Common myeloid progenitor, CD34-positive (primary cell): ENCODE data around the gene KLHL7.

ENCODE experiments used
- CTCF ChIA-PET: fragments of 350-600 bp; sonication (Branson Sonifier 250); formaldehyde crosslinking; loops from one replicate; lab custom pipeline; 2021; ENCODE audit warnings: antibody characterized with exemption; lab: Charles Lee
- POLR2A ChIA-PET: fragments of 350-600 bp; sonication (Branson Sonifier 250); formaldehyde crosslinking; loops from one replicate; lab custom pipeline; 2021; ENCODE audit warnings: antibody characterized with exemption; lab: Charles Lee
- DNase-seq, 3 donors: peaks; one replicate each; pipeline versions ENCODE4 v3.0.0 to v3.0.0-alpha.2; 2013
- H3K27ac ChIP-seq, 2 experiments: 1 replicate in 1 of 2; 2 replicates in 1 of 2; pipeline ENCODE4 v1.7.0; 2013; ENCODE audit warnings: inconsistent platforms in 2 of 2, low read length in 2 of 2, mild to moderate bottlenecking in 2 of 2, low read depth in 1 of 2, moderate library complexity in 1 of 2; ENCODE audit not compliant: severe bottlenecking in 2 of 2, insufficient read depth in 1 of 2, poor library complexity in 1 of 2
- H3K27me3 ChIP-seq, 5 experiments: replicated peaks in 2 of 5; 1 replicate in 3 of 5; 2 replicates in 2 of 5; pipeline versions ENCODE4 v1.6.1 to v1.7.0; 2013; ENCODE audit warnings: low read length in 4 of 5, mild to moderate bottlenecking in 2 of 5, moderate library complexity in 2 of 5, inconsistent platforms in 1 of 5; ENCODE audit not compliant: insufficient read depth in 5 of 5, control insufficient read depth in 4 of 5
- H3K36me3 ChIP-seq, 4 experiments: 1 replicate in 2 of 4; 2 replicates in 2 of 4; pipeline versions ENCODE4 v1.6.1 to v1.7.0; 2013; ENCODE audit warnings: low read length in 3 of 4, control low read depth in 1 of 4, mild to moderate bottlenecking in 1 of 4; ENCODE audit not compliant: control insufficient read depth in 4 of 4, insufficient read depth in 4 of 4
- H3K4me1 ChIP-seq, 4 experiments: 1 replicate in 3 of 4; 2 replicates in 1 of 4; pipeline versions ENCODE4 v1.6.1 to v1.7.1; 2013; ENCODE audit warnings: low read length in 3 of 4, mild to moderate bottlenecking in 3 of 4, control low read depth in 1 of 4, inconsistent platforms in 1 of 4, moderate library complexity in 1 of 4; ENCODE audit not compliant: control insufficient read depth in 4 of 4, insufficient read depth in 4 of 4; ENCODE audit errors: control extremely low read depth in 1 of 4
- H3K4me3 ChIP-seq, 7 experiments: 1 replicate in 4 of 7; 2 replicates in 3 of 7; pipeline versions ENCODE4 v1.5.1 to v1.7.0; 2013; ENCODE audit warnings: mild to moderate bottlenecking in 7 of 7, low read length in 6 of 7, moderate library complexity in 6 of 7, inconsistent platforms in 2 of 7, low read depth in 2 of 7, control low read depth in 1 of 7; ENCODE audit not compliant: insufficient read depth in 4 of 7, control insufficient read depth in 1 of 7; ENCODE audit errors: extremely low read depth in 1 of 7
- H3K9me3 ChIP-seq, 5 experiments: 1 replicate in 4 of 5; 2 replicates in 1 of 5; pipeline versions ENCODE4 v1.6.1 to v1.7.1; 2013; ENCODE audit warnings: low read length in 4 of 5, mild to moderate bottlenecking in 2 of 5, inconsistent platforms in 1 of 5, low read depth in 1 of 5, moderate library complexity in 1 of 5; ENCODE audit not compliant: control insufficient read depth in 4 of 5, insufficient read depth in 2 of 5; ENCODE audit errors: control extremely low read depth in 1 of 5
- WGBS: methylation state at CpG from one replicate; pipeline ENCODE4 v1.1.5; 2013; ENCODE audit not compliant: insufficient coverage; 5-methylcytosine and 5-hydroxymethylcytosine counted together

KLHL7 gene

DNA sequence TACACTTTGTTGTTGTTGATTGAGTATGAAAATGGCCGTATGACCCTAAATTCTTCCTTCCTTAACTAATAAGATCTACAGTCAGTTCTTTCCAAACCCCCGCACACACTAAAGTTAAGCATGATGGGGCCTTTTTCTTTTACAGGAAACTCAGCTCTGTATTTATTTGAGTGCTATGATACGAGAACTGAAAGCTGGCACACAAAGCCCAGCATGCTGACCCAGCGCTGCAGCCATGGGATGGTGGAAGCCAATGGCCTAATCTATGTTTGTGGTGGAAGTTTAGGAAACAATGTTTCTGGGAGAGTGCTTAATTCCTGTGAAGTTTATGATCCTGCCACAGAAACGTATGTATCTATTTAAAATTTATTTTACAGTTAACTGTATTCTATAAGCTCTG lies 62.1 kb downstream of the KLHL7 start:
- WGBS, result 94% methylated on average over 2 of the region's 5 CpGs
- Histone ChIP-seq H3K27ac (no peak overlapping the region), H3K27me3 (no peaks in the 10 kb centered on the region), H3K36me3 (peaks cover 0 to 5% (median 2%) of the 10 kb centered on the region in 4 experiments), H3K9me3 (no peaks in the 10 kb centered on the region), H3K4me3 (no peak overlapping the region), H3K4me1 (no peaks in the 10 kb centered on the region)
- ChIA-PET CTCF (no interaction called here), POLR2A (no interaction called here)
- no peak for DNase-seq

DNA sequence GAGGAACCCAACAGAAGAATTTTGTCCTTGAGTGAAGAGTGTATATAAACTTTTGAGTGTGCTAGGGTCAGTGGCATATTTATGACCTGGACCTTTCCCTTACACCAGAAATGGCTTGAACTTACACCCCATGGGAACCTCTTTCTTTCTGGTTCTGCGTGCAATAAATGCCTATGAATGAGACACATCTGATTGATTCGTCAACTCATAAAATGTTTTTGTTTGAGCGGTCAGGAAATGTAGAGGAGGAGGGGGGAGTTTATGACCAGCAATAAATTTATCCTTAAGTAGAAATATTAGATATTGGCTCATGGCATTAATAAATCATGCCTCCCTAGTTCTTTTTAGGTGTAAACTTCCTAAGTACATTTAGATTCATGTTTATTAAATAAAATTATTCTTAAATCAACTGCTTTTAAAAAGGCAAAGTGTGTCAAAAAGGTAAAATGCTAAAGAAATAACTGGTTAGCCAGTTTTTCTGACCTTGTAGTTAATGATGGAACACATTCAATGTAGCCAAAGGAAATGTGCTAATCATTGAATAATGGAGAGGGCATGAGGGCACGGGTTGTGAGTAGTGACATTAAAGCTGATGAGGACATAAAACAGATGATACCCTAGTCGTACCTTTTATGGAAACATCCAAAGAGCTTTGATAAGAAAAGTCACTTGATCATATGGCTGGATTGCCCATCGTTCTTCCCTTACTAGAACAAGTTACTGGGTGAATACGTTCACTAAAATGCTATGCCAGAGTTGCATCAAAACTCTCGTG lies 62.7 kb downstream of the KLHL7 start:
- WGBS, result 100% methylated on average over 3 of the region's 8 CpGs
- CTCF ChIA-PET, result no interaction called here

DNA sequence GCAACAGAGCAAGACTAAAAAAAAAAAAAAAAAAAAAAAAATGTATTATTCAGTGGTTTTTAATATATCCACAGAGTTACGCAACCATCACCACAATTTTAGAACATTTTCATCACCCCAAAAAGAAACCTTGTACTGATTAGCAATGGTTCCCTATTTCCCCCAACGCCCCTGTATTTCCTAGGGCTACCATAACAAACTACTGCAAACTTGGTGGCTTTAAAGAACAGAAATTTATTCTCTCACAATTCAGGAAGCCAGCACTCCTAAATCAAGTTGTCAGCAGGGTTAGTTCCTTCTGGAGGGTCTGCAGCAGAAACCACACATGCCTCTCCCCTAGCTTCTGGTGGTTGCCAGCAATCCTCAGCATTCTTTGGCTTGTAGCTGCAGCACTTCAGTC lies 70.4 kb downstream of the KLHL7 start:
- peaks cover 0 to 6% (median 3%) of the 10 kb centered on the region in 4 experiments for H3K36me3 ChIP-seq
- peaks cover 0 to 2% (median 0%) of the 10 kb centered on the region in 5 experiments for H3K27me3 ChIP-seq
- H3K4me1 ChIP-seq, result peaks cover 0 to 13% (median 4%) of the 10 kb centered on the region in 4 experiments
- POLR2A ChIA-PET, result no interaction called here
- no peak overlapping the region for H3K27ac ChIP-seq
- CTCF ChIA-PET, result interaction anchor here (1.0 kb wide), 1 partner anchor 11 kb away, joined by 3 read pairs; no protein-coding TSS in a partner anchor
- no peaks in the 10 kb centered on the region for H3K9me3 ChIP-seq
- no peak overlapping the region for H3K4me3 ChIP-seq
- peak; percentile 53 to 88 (median 87) for DNase-seq
- 37% methylated on average over 2 of the region's 2 CpGs for WGBS

More for the DNA sequence above, 62.7 kb downstream of the KLHL7 start:
- no peaks in the 10 kb centered on the region for H3K27me3 ChIP-seq
- no peak for DNase-seq
- H3K36me3 ChIP-seq, result peaks cover 0 to 5% (median 2%) of the 10 kb centered on the region in 4 experiments
- H3K4me3 ChIP-seq, result no peak overlapping the region
- H3K9me3 ChIP-seq, result no peaks in the 10 kb centered on the region
- POLR2A ChIA-PET, result no interaction called here
- no peaks in the 10 kb centered on the region for H3K4me1 ChIP-seq
- no peak overlapping the region for H3K27ac ChIP-seq

DNA sequence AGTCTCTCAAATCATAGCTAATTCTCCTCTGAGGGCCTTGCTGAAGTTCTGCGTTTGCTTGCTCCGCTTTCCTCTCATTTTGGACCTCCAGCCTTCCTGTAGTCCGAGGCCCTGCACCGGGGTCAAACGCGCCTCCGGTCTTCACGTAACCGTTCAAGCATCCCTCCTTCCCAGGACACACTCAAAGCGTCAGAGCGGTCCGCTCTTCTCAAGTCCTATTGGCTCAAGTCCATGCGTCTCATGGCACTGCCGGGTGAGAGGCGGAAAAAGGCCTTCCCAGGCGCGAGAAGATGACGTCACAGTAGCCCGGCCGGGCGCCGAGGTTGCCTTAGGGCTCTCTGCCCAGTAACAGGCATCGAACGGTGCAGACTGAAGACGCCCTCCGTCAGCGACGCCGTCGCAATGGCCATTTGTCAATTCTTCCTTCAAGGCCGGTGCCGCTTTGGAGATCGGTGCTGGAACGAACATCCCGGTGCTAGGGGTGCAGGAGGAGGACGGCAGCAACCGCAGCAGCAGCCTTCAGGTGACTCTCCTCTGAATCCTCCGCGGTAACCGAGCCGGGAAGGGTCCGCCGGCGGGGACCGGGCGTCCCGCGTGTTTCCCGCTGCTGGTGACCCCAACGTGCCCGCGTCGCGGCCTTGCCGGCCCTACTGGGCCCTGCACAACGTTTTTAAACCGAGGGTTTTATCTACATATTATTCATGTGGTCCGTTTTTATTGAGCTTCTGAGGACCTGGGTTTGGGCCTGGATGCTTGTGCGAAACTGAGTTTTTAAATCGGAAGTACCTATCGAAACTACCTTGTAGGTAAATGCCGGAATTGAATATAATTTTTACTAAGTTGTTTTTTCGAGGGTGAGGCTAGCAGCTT lies 76.3 kb downstream of the KLHL7 start, which contains the start of gene NUP42:
TSS of gene NUP42 (plus strand) at position 365 of the 870 bp plus-strand sequence. CDS start at position 403, 38 bp downstream.
- ChIA-PET POLR2A (no interaction called here), CTCF (interaction anchor here (0.7 kb wide), 1 partner anchor 65 kb away, joined by 3 read pairs; no protein-coding TSS in a partner anchor)
- peaks cover 0 to 17% (median 4%) of the 10 kb centered on the region in 4 experiments for H3K36me3 ChIP-seq
- H3K27ac ChIP-seq, result peak within 1 kb of the TSS; percentile 88 to 95
- no peaks in the 10 kb centered on the region for H3K9me3 ChIP-seq
- H3K4me1 ChIP-seq, result peaks cover 7 to 33% (median 25%) of the 10 kb centered on the region in 4 experiments
- peaks cover 0 to 2% (median 0%) of the 10 kb centered on the region in 5 experiments for H3K27me3 ChIP-seq
- WGBS, result 0% methylated on average over 53 of the region's 63 CpGs
- DNase-seq, result peak; percentile 99
- H3K4me3 ChIP-seq, result peak within 1 kb of the TSS; percentile 72 to 97 (median 94)

DNA sequence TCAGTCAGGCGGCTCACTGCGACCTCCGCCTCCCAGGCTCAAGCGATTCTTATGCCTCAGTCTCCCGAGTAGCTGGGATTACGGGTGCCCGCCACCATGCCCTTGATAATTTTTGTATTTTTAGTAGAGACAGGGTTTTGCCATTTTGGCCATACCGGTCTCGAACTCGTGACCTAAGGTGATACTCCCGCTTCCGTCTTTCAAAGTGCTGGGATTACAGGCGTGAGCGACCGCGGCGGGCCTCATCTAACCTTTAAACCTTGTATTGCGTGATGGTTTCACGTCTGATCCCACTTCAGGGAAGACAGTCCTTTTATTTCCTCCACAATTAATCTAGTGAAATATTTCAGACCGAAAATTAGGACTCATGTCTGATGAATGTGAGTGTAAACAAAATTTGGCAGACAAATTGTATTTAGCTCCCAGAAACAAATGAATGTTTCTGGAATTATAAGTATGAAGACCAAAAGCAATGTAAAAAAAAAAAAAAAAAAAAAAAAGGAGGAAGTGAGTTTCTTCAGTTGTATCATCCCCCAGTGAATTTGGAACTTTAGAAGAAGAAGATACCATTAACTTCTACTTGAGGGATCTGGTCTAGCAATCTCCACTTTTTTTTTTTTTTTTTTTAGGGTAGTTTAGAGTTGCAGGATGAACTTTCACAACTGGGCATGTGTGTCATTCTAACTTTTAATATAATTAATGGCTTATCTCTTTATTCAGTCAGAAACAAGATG lies 77.9 kb downstream of the KLHL7 start:
- POLR2A ChIA-PET, result no interaction called here
- CTCF ChIA-PET, result interaction anchor here (1.0 to 2.1 kb wide), 5 partner anchors 10 to 96 kb away, joined by 3 to 7 read pairs (median 3); no protein-coding TSS in a partner anchor
- WGBS, result 98% methylated on average over 8 of the region's 20 CpGs

DNA sequence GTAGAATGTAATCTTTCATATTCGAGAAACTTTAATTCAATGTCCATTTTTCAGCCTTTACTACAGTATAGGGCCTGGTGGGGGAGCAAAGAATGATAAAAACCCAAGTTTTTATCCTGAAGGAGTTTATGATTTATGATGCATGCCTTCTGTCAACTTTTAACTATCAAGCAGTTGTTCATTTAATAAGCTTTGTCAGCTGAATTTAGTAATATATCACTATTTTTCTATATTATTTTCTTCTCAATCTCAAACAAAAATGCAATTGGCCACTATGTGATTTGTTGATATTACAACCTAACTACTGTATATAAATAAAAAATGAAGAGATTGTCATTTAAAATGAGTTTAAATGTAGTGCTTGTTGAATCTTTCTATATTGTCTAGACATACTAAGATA lies 78.7 kb downstream of the KLHL7 start:
- WGBS, result no CpG with 5 or more reads among the region's 1 CpG
- POLR2A ChIA-PET, result no interaction called here
- H3K9me3 ChIP-seq, result no peaks in the 10 kb centered on the region
- H3K36me3 ChIP-seq, result peaks cover 5 to 39% (median 18%) of the 10 kb centered on the region in 4 experiments
- peaks cover 7 to 33% (median 25%) of the 10 kb centered on the region in 4 experiments for H3K4me1 ChIP-seq
- no peak overlapping the region for H3K27ac ChIP-seq
- H3K27me3 ChIP-seq, result no peaks in the 10 kb centered on the region
- H3K4me3 ChIP-seq, result peak overlapping the region in 1 of 7 experiments; percentile 40
- DNase-seq, result no peak
- CTCF ChIA-PET, result interaction anchor here (0.9 to 2.1 kb wide), 9 partner anchors 10 to 97 kb away, joined by 3 to 7 read pairs (median 4); no protein-coding TSS in a partner anchor

More for the DNA sequence above, 77.9 kb downstream of the KLHL7 start:
- Histone ChIP-seq H3K27ac (peak overlapping the region in 1 of 2 experiments; percentile 95), H3K4me3 (peak overlapping the region in 5 of 7 experiments; percentile 93 to 97 (median 94)), H3K27me3 (peaks cover 0 to 2% (median 0%) of the 10 kb centered on the region in 5 experiments), H3K4me1 (peaks cover 7 to 33% (median 25%) of the 10 kb centered on the region in 4 experiments), H3K9me3 (no peaks in the 10 kb centered on the region), H3K36me3 (peaks cover 5 to 31% (median 14%) of the 10 kb centered on the region in 4 experiments)
- DNase-seq, result peak in 2 of 3 donors; percentile 21 to 39
